Keratinocyte (primary cell): ENCODE measurements around the gene CPPED1. TPM values are rescaled to one million over a fixed set of nuclear protein-coding genes. Genes with fewer than 3 reads are reported as not detected.

Experiments used
- DNase-seq: peaks from one replicate; pipeline ENCODE4 v3.0.0-alpha.2; 2011; ENCODE audit warnings: low read depth, missing footprints, low spot score
- FAIRE-seq: peaks from 2 replicates; lab custom pipeline; 2011; peaks lifted over from hg19 to GRCh38; lab: Jason Lieb, UNC
- H2AFZ ChIP-seq: 2 replicates; pipeline ENCODE4 v1.6.0; 2012; ENCODE audit warnings: low read length, control low read depth, inconsistent platforms; ENCODE audit not compliant: control insufficient read depth
- H3K27ac ChIP-seq: 2 replicates; pipeline ENCODE4 v1.5.1; 2011; ENCODE audit warnings: low read length; ENCODE audit not compliant: control insufficient read depth, insufficient read depth
- H3K27me3 ChIP-seq: 3 replicates; pipeline ENCODE4 v1.6.0; 2011; ENCODE audit warnings: low read length; ENCODE audit not compliant: control insufficient read depth, insufficient read depth; ENCODE audit errors: extremely low read depth
- H3K36me3 ChIP-seq, 2 experiments: 2 replicates in 1 of 2; 3 replicates in 1 of 2; pipeline ENCODE4 v1.5.1; 2011; ENCODE audit warnings: low read length in 2 of 2, mild to moderate bottlenecking in 1 of 2; ENCODE audit not compliant: control insufficient read depth in 2 of 2, insufficient read depth in 2 of 2; ENCODE audit errors: extremely low read depth in 1 of 2
- H3K4me1 ChIP-seq: 3 replicates; pipeline ENCODE4 v1.5.1; 2011; ENCODE audit warnings: low read length; ENCODE audit not compliant: control insufficient read depth, insufficient read depth; ENCODE audit errors: extremely low read depth
- H3K4me2 ChIP-seq: 3 replicates; pipeline ENCODE4 v1.6.0; 2011; ENCODE audit warnings: low read depth, low read length; ENCODE audit not compliant: control insufficient read depth, insufficient read depth; ENCODE audit errors: extremely low read depth
- H3K4me3 ChIP-seq, 3 experiments: fragments of 200-600 bp in 1 of 3; sonication (generic) in 1 of 3; 2 replicates in 2 of 3; 3 replicates in 1 of 3; pipeline ENCODE4 v1.5.1; 2011 to 2016; ENCODE audit warnings: low read length in 3 of 3, mild to moderate bottlenecking in 3 of 3, control low read depth in 2 of 3, inconsistent platforms in 1 of 3, low read depth in 1 of 3, mixed read lengths in 1 of 3, mixed run types in 1 of 3, moderate library complexity in 1 of 3; ENCODE audit not compliant: control insufficient read depth in 2 of 3, insufficient read depth in 2 of 3; ENCODE audit errors: extremely low read depth in 1 of 3
- H3K79me2 ChIP-seq: 2 replicates; pipeline ENCODE4 v1.6.0; 2012; ENCODE audit warnings: low read length; ENCODE audit not compliant: control insufficient read depth, insufficient read depth
- H3K9ac ChIP-seq: 3 replicates; pipeline ENCODE4 v1.6.0; 2011; ENCODE audit warnings: low read length; ENCODE audit not compliant: control insufficient read depth, insufficient read depth; ENCODE audit errors: extremely low read depth
- H3K9me1 ChIP-seq: 3 replicates; pipeline ENCODE4 v1.6.0; 2011; ENCODE audit warnings: low read length; ENCODE audit not compliant: control insufficient read depth, insufficient read depth; ENCODE audit errors: extremely low read depth
- H3K9me3 ChIP-seq: 2 replicates; pipeline ENCODE4 v1.5.1; 2012; ENCODE audit warnings: low read depth, low read length; ENCODE audit not compliant: control insufficient read depth
- H4K20me1 ChIP-seq: 3 replicates; pipeline ENCODE4 v1.6.0; 2011; ENCODE audit warnings: low read length; ENCODE audit not compliant: control insufficient read depth, insufficient read depth; ENCODE audit errors: extremely low read depth
- CTCF ChIP-seq, 3 experiments: IDR thresholded peaks in 1 of 3; conservative IDR thresholded peaks in 1 of 3; optimal IDR thresholded peaks in 1 of 3; 2 replicates in 2 of 3; 3 replicates in 1 of 3; pipeline versions ENCODE3 to v1.5.1; 2011; ENCODE audit warnings: low read length in 3 of 3, mild to moderate bottlenecking in 3 of 3, moderate library complexity in 2 of 3, control low read depth in 1 of 3, inconsistent platforms in 1 of 3; ENCODE audit not compliant: insufficient read depth in 2 of 3; ENCODE audit errors: extremely low read depth in 1 of 3
- EZH2 ChIP-seq: IDR thresholded peaks from one replicate; pipeline ENCODE4 v1.6.1; 2012; ENCODE audit warnings: inconsistent platforms, mild to moderate bottlenecking, low read length, moderate library complexity
- dilution Hi-C: fragments of 300-500 bp; cut with MboI; formaldehyde crosslinking; loops from one replicate; pipeline ENCODE4 v1.7.0; 2020; ENCODE audit warnings: low sequenced_read_pairs; ENCODE audit not compliant: extremely low pct_ligation_motif_present
- polyA plus RNA-seq, 5 experiments: library from polyadenylated mRNA; depleted of rRNA in 3 of 5; stranded (reverse) in 3 of 5; stranded (forward) in 1 of 5; unstranded in 1 of 5; fragments of >200 nt; gene quantifications; 1 replicate in 1 of 5; 2 replicates in 3 of 5; 3 replicates in 1 of 5; pipeline versions ENCODE4 v1.2.1 to v1.2.3, GENCODE V29; 2011 to 2012; ENCODE audit warnings: missing spikeins in 2 of 5, low read depth in 1 of 5, low replicate concordance in 1 of 5

Gene CPPED1
- polyA plus RNA-seq, 1 donor (not counting 4 experiments of a cell fraction or from before 2014, with no cell fraction given), result 14.4 TPM

DNA sequence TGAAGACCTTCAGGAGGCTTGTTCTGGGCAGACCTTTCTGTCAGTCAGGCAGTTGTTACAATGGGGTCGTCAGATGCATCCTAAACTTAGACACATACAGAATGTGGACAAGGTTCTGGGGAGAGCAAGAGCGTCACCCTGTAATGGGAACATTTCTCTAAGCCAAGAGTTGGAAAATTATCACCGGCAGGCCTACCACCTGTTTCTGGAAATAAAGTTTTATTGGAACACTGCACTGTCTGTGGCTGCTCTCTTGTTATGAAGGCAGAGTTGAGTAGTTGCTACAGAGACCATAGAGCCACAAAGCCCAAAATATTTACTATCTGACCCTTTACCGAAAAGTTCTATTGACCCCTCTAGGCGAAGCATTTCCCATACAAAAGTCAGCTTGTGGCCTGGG is 106.2 kb downstream of the CPPED1 start:
- Histone ChIP-seq H4K20me1 (no peaks in the 10 kb centered on the region), H3K79me2 (no peaks in the 10 kb centered on the region), H3K9me3 (no peaks in the 10 kb centered on the region), H3K27me3 (no peaks in the 10 kb centered on the region), H3K9ac (no peak overlapping the region), H3K27ac (no peak overlapping the region), H3K4me1 (no peaks in the 10 kb centered on the region), H2AFZ (no peak overlapping the region), H3K4me2 (no peak overlapping the region), H3K9me1 (no peaks in the 10 kb centered on the region), H3K36me3 (no peaks in the 10 kb centered on the region), H3K4me3 (no peak overlapping the region)
- DNase-seq (no peak), FAIRE-seq (no peak)
- dilution Hi-C loops, result no loop called here
- TF ChIP-seq EZH2 (no peak), CTCF (optimal IDR thresholded peaks at IDR 0.05 in 1 of 3, IDR thresholded peaks at IDR 0.05 in 1 of 3, conservative IDR thresholded peaks at IDR 0.05 in 1 of 3; ENCODE audit: extremely low read depth in 1 of 3, insufficient read depth in 2 of 3, low read length in 3 of 3) (no peak)

DNA sequence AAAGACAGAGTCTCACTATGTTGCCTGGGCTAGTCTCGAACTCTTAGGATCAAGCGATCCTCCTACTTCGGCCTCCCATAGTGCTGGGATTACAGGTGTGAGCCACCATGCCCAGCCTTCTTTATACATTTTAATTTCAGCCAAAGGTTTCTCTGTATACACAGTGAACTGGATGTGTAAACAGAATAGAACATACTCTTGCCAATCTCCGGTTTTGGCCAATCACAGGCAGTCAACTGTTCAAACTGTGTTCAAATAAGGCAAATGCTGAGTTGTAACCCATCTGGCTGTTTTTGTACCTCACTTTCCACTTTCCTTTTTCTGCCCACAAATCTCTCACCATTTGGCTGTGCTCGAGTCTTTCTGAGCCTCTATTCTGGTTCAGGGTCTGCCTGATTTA is 108.2 kb downstream of the CPPED1 start:
- no peak overlapping the region for H3K27ac ChIP-seq
- H3K36me3 ChIP-seq, result no peaks in the 10 kb centered on the region
- dilution Hi-C loops, result no loop called here
- no peak overlapping the region for H2AFZ ChIP-seq
- no peak overlapping the region for H3K4me3 ChIP-seq
- DNase-seq, result no peak
- H3K4me2 ChIP-seq, result no peak overlapping the region
- H3K27me3 ChIP-seq, result no peaks in the 10 kb centered on the region
- H3K9me3 ChIP-seq, result no peaks in the 10 kb centered on the region
- H3K9me1 ChIP-seq, result no peaks in the 10 kb centered on the region
- FAIRE-seq, result no peak
- H3K4me1 ChIP-seq, result no peaks in the 10 kb centered on the region
- no peak overlapping the region for H3K9ac ChIP-seq
- no peaks in the 10 kb centered on the region for H4K20me1 ChIP-seq
- TF ChIP-seq CTCF (optimal IDR thresholded peaks at IDR 0.05 in 1 of 3, IDR thresholded peaks at IDR 0.05 in 1 of 3, conservative IDR thresholded peaks at IDR 0.05 in 1 of 3; ENCODE audit: extremely low read depth in 1 of 3, insufficient read depth in 2 of 3, low read length in 3 of 3), result no peak
- no peak for TF ChIP-seq EZH2
- H3K79me2 ChIP-seq, result no peaks in the 10 kb centered on the region
